Muscle of leg (tissue), 11 donors: ENCODE data around the gene CEP112. TPM values are rescaled to one million over a fixed set of nuclear protein-coding genes. Genes with fewer than 3 reads are reported as not detected.
A peak's percentile ranks its signal among the peaks of the same experiment; 100 is the strongest.

Experiments used
- DNase-seq: peaks from one replicate; pipeline ENCODE4 v3.0.0; 2013
- H3K27ac ChIP-seq: one replicate; pipeline ENCODE4 v1.5.1; 2013; ENCODE audit warnings: mild to moderate bottlenecking, low read length, control low read depth
- H3K27me3 ChIP-seq: one replicate; pipeline ENCODE4 v1.6.1; 2013; ENCODE audit warnings: low read length; ENCODE audit not compliant: control insufficient read depth, insufficient read depth
- H3K36me3 ChIP-seq: one replicate; pipeline ENCODE4 v1.6.1; 2013; ENCODE audit warnings: low read length; ENCODE audit not compliant: control insufficient read depth, insufficient read depth
- H3K4me1 ChIP-seq: one replicate; pipeline ENCODE4 v1.6.1; 2013; ENCODE audit warnings: low read length; ENCODE audit not compliant: control insufficient read depth, insufficient read depth
- H3K4me3 ChIP-seq: one replicate; pipeline ENCODE4 v1.5.1; 2013; ENCODE audit warnings: low read length, control low read depth
- H3K9me3 ChIP-seq: replicated peaks from 2 replicates; pipeline ENCODE4 v1.6.1; 2013; ENCODE audit warnings: low read depth, low read length; ENCODE audit not compliant: control insufficient read depth
- WGBS: methylation state at CpG from one replicate; pipeline ENCODE4 v1.1.5; 2013; ENCODE audit warnings: missing lambda C conversion rate; ENCODE audit not compliant: insufficient coverage; 5-methylcytosine and 5-hydroxymethylcytosine counted together
- polyA plus RNA-seq, 8 donors: library from polyadenylated mRNA; unstranded; fragments of 120-200 nt; gene quantifications; one replicate each; pipeline versions ENCODE4 v1.2.1 to v1.2.3, GENCODE V29; 2013; ENCODE audit warnings: inconsistent platforms in 1 of 8, low replicate concordance in 1 of 8; ENCODE audit not compliant: insufficient read length in 8 of 8, insufficient read depth in 1 of 8
- total RNA-seq: library from RNA; stranded (reverse); fragments of 120-200 nt; gene quantifications from one replicate; pipeline ENCODE4 v1.2.4, GENCODE V29; 2013

CEP112 gene
- total and polyA plus RNA-seq, 9 donors: 11.4 to 19.0 (median 14.8) TPM

- Histone ChIP-seq H3K4me1 (peaks cover 8% of the 10 kb centered on the region), H3K4me3 (no peak overlapping the region), H3K27me3 (no peaks in the 10 kb centered on the region), H3K27ac (no peak overlapping the region), H3K36me3 (no peaks in the 10 kb centered on the region), H3K9me3 (no peaks in the 10 kb centered on the region)
- DNase-seq: no peak
- 73% methylated on average over 4 of the region's 6 CpGs for whole genome bisulfite sequencing
Measured at GRCh38 chr17:65920996-65921395, 270.9 kb downstream of the CEP112 start.

DNA sequence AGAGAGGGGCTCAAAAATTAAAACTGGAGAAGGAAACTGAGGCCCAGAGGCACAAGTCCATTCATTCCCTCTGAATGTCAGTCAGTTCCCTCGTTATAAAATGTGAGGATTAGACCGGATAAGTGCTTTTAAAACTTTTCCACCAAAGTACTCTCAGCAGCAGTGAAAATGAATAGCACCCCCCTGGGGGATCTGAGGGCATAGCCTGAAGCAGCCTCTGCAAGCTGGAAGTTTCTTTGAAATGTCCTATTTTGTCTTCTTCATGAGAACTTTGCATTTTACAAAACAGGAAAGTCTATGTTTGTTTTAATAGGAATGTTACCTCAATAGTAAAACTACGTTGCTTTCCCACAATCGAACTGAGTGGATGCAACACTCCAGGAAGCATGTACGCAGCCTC, 273.0 kb downstream of the CEP112 start:
- peaks cover 2% of the 10 kb centered on the region for H3K36me3 ChIP-seq
- peak; percentile 54 for DNase-seq
- no peaks in the 10 kb centered on the region for H3K27me3 ChIP-seq
- no peak overlapping the region for H3K4me3 ChIP-seq
- H3K4me1 ChIP-seq: peaks cover 7% of the 10 kb centered on the region
- no peaks in the 10 kb centered on the region for H3K9me3 ChIP-seq
- 26% methylated on average over 3 of the region's 5 CpGs for WGBS
- H3K27ac ChIP-seq: peak overlapping the region; percentile 62

DNA sequence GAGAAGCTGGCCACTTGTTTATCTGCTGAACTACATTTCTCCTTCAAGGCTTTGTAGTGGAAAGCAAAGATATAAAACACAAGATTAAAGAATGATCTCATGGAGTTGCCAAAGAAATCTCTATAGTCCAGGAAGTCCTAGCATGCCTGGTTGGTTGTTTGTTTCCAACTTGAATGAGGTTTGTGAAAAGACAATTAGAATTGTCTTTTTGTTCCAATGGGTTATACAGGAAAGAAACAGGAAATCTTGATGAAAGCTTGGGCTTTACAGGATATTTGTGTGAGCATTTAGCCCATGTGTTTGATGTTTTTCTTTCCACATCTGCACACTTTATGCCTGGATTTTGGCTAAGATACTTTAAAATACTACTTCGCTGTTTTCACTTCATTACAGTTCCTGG, 273.4 kb downstream of the CEP112 start:
- DNase-seq: peak; percentile 58
- no peak overlapping the region for H3K4me3 ChIP-seq
- no CpG with 5 or more reads among the region's 1 CpG for WGBS
- no peaks in the 10 kb centered on the region for H3K9me3 ChIP-seq
- peaks cover 2% of the 10 kb centered on the region for H3K36me3 ChIP-seq
- peak overlapping the region; percentile 62 for H3K27ac ChIP-seq
- H3K4me1 ChIP-seq: peaks cover 7% of the 10 kb centered on the region
- H3K27me3 ChIP-seq: no peaks in the 10 kb centered on the region

DNA sequence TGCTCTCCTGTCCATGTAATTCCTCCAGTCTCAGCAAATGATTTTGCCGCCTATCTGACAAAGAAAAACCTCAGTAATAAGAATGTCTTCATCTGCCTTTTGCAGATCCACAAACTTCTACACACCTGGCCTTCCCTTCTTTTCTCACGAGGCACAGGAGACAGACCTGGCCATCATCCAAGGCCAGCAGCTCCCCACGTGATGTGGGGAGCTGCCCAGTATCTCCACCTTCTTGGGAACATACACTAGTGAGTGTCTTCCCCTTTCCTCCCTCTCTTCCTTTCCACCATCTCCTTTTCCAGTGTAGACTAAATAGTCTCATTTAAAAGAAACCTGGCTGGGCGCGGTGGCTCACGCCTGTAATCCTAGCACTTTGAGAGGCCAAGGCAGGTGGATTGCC, 274.4 kb downstream of the CEP112 start:
- Histone ChIP-seq H3K27ac (no peak overlapping the region), H3K4me1 (peaks cover 7% of the 10 kb centered on the region), H3K4me3 (no peak overlapping the region), H3K27me3 (no peaks in the 10 kb centered on the region), H3K9me3 (no peaks in the 10 kb centered on the region), H3K36me3 (peaks cover 2% of the 10 kb centered on the region)
- 71% methylated on average over 6 of the region's 6 CpGs for WGBS
- no peak for DNase-seq

DNA sequence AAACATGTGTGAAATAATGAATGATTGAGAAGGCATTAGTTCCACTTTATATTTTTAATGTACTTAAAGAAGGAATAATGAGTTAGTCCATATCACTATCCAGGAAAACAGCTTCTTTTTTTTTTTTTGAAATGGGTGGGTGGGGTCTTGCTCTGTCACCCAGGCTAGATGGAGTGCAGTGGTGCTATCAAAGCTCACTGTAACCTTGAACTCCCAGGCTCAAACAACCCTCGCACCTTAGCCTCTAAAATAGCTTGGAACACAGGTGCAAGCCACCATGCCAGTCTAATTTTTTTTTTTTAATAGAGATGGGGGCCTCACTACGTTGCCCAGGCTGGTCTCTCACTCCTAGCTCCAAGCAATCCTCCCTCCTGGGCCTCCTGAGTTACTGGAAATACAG, 275.5 kb downstream of the CEP112 start:
- no peak for DNase-seq

GRCh38 chr17:65914784-65915342, 277.1 kb downstream of the CEP112 start:
- WGBS: 73% methylated on average over 5 of the region's 5 CpGs
- H3K36me3 ChIP-seq: peaks cover 2% of the 10 kb centered on the region
- DNase-seq: no peak
- H3K27me3 ChIP-seq: no peaks in the 10 kb centered on the region
- H3K4me3 ChIP-seq: no peak overlapping the region
- H3K4me1 ChIP-seq: peaks cover 7% of the 10 kb centered on the region
- peaks cover 5% of the 10 kb centered on the region for H3K9me3 ChIP-seq
- no peak overlapping the region for H3K27ac ChIP-seq

More for the DNA sequence above, 275.5 kb downstream of the CEP112 start:
- WGBS: no CpG with 5 or more reads among the region's 2 CpGs
- no peaks in the 10 kb centered on the region for H3K27me3 ChIP-seq
- no peak overlapping the region for H3K27ac ChIP-seq
- no peaks in the 10 kb centered on the region for H3K9me3 ChIP-seq
- peaks cover 7% of the 10 kb centered on the region for H3K4me1 ChIP-seq
- H3K36me3 ChIP-seq: peaks cover 2% of the 10 kb centered on the region
- no peak overlapping the region for H3K4me3 ChIP-seq

DNA sequence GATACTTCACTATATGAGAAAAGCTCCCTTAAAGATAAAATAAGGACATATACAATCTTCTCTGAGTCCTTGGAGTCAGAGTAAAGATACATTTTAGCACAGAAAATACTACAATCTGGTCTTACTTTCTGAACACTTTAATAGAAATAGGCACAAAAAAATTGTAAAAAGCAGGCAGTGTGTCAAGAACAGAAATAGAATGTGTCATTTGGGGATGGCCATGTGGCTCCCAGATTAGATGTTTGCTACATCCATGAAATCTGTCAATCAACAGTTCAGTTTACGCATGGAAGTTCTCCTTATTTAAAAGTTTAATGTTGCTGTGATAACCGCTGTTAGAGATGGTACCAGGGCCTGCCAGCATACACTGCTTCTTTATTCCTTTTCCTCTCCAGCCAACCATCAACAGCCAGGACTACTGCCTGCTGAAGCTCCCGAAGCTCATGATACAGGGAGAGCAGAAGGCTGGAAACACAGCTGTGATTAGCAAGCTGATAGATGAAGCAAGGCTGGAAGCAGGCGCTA, 278.5 kb downstream of the CEP112 start:
- Histone ChIP-seq H3K4me1 (peaks cover 2% of the 10 kb centered on the region), H3K27me3 (no peaks in the 10 kb centered on the region), H3K9me3 (peaks cover 5% of the 10 kb centered on the region), H3K27ac (no peak overlapping the region), H3K4me3 (no peak overlapping the region), H3K36me3 (peaks cover 2% of the 10 kb centered on the region)
- WGBS: no CpG with 5 or more reads among the region's 4 CpGs
- peak; percentile 65 for DNase-seq

- H3K4me3 ChIP-seq: no peak overlapping the region
- no peaks in the 10 kb centered on the region for H3K27me3 ChIP-seq
- peaks cover 2% of the 10 kb centered on the region for H3K36me3 ChIP-seq
- no CpG with 5 or more reads among the region's 1 CpG for WGBS
- no peak overlapping the region for H3K27ac ChIP-seq
- H3K9me3 ChIP-seq: peaks cover 5% of the 10 kb centered on the region
- DNase-seq: no peak
- H3K4me1 ChIP-seq: no peaks in the 10 kb centered on the region
Measured at GRCh38 chr17:65910836-65911235, 281.1 kb downstream of the CEP112 start.

DNA sequence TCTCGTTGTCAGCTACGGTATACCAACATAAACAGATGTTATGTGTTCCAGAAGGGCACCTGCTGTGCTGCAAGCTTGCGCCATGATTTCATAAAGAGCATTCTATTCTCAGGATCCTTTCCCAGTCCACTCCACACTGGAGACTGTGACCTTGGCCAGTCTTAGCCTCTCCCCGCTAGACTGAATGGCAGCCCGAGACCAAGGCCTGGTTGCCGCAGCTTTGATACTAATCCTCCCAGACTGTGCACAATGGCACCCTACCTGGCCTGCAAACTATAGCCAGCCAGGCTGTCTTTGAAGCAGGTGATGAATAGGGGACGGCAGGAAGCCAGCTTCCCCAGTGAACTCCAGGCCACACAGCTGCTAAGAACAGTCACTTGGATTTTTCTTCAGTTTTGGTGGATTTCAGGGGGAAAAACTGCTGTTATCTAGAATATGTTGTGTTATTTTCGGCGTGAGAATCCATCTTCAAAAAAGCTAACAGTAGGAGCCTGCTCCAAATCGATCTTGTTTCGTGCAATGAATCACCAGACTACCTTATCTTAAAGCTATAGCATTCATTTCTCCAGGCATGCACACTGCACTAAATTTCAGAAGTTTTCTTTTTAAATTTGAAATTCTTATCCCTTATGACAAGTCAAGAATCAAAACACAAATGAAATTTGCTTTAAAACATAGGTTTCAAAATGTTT, 289.0 kb downstream of the CEP112 start:
- no peaks in the 10 kb centered on the region for H3K4me1 ChIP-seq
- H3K4me3 ChIP-seq: no peak overlapping the region
- no peaks in the 10 kb centered on the region for H3K36me3 ChIP-seq
- 46% methylated on average over 2 of the region's 11 CpGs for WGBS
- no peaks in the 10 kb centered on the region for H3K9me3 ChIP-seq
- H3K27me3 ChIP-seq: no peaks in the 10 kb centered on the region
- no peak overlapping the region for H3K27ac ChIP-seq
- DNase-seq: no peak

GRCh38 chr17:65902155-65902554, 289.8 kb downstream of the CEP112 start:
- Histone ChIP-seq H3K27me3 (no peaks in the 10 kb centered on the region), H3K27ac (no peak overlapping the region), H3K4me1 (no peaks in the 10 kb centered on the region), H3K9me3 (no peaks in the 10 kb centered on the region), H3K4me3 (no peak overlapping the region), H3K36me3 (no peaks in the 10 kb centered on the region)
- 99% methylated on average over 8 of the region's 10 CpGs for WGBS
- DNase-seq: no peak
